ENCODE measurements around the gene CTSZ. TPM values are rescaled to one million over a fixed set of nuclear protein-coding genes. Genes with fewer than 3 reads are reported as not detected.
"Not testable (repeated sequence)": the region's sequence is repeated elsewhere in the genome, so short reads cannot be mapped to it uniquely, and the experiment has no call there.

The CTSZ gene
- total and polyA plus RNA-seq, 2 experiments from 2014 or later, result 13.5 to 391 TPM

DNA sequence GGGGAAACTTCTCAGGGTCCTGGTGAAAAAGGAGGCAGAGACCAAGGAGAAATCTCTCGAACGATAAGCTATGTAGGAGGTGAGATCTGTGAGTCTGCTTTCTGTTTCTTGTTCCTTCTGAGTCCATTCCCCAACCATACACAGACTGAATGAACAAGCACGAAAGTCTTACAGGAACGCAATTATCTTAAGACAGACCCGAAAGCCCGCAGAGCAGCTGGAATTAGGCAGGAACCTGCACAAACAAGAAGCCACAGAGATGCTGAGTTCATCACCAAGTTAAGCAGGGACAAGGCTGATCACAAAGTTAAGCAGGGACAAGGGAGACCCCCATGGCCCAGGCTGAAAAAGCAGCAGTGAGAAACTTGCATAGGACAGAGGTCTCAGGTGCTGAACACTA is 47.4 kb downstream of the CTSZ start:
- H3K4me3 ChIP-seq, result no peak overlapping the region
- DNase-seq, result no peak
- in situ Hi-C loops (cut with MboI), result no loop called here
- no peaks in the 10 kb centered on the region for H4K20me1 ChIP-seq (ENCODE audit: insufficient read depth)
- no peak overlapping the region for H3K4me2 ChIP-seq (ENCODE audit: unreplicated experiment)
- no peaks in the 10 kb centered on the region for H3K9me2 ChIP-seq (ENCODE audit: insufficient read depth)
- H3F3A ChIP-seq (ENCODE audit: insufficient read depth), result no peaks in the 10 kb centered on the region
- TF ChIP-seq EZH2phosphoT487 (IDR thresholded peaks at IDR 0.05; ENCODE audit: insufficient read depth, low read depth) (no peak), EZH2 (IDR thresholded peaks at IDR 0.05; ENCODE audit: insufficient read depth, poor library complexity, severe bottlenecking) (no peak)
- H3K27ac ChIP-seq, result no peak overlapping the region
- no peaks in the 10 kb centered on the region for H3K79me2 ChIP-seq (ENCODE audit: insufficient read depth)
- H2AFZ ChIP-seq, result no peak overlapping the region
- WGBS, 2 experiments (ENCODE audit: low coverage in 1 of 2, low lambda C conversion rate in 2 of 2, missing lambda C conversion rate in 2 of 2), result 66 to 84% methylated on average over 6 of the region's 6 CpGs
- no peak overlapping the region for H3K9ac ChIP-seq
- H3K27me3 ChIP-seq (replicated peaks; ENCODE audit: insufficient read depth), result peaks cover 10% of the 10 kb centered on the region
- no peaks in the 10 kb centered on the region for H3K36me3 ChIP-seq (ENCODE audit: low read depth)
- no peaks in the 10 kb centered on the region for H3K4me1 ChIP-seq (ENCODE audit: insufficient read depth)
- no peaks in the 10 kb centered on the region for H3K9me3 ChIP-seq (ENCODE audit: low read depth)

DNA sequence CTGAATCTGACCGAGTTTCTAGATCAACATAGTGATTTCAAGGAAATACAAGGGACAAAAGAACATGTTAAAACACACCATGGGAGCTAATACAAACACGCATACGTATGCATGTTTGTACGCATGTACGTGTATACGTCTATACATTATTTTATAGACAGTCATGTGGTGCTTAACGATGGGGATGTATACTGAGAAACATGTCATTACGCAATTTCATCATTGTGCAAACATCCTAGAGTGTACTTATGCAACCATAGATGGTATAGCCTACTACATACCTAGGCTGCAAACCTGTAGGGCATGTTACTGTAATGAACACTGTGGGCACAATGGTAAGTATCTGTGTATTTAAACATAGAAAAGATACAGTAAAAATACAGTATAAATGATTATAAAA is 51.0 kb downstream of the CTSZ start:
- 76 to 77% methylated on average over 8 of the region's 8 CpGs for WGBS, 2 experiments (ENCODE audit: low coverage in 1 of 2, low lambda C conversion rate in 2 of 2, missing lambda C conversion rate in 2 of 2)
- H3K9me3 ChIP-seq (ENCODE audit: low read depth), result no peaks in the 10 kb centered on the region
- H3F3A ChIP-seq (ENCODE audit: insufficient read depth), result no peaks in the 10 kb centered on the region
- H3K4me1 ChIP-seq (ENCODE audit: insufficient read depth), result no peaks in the 10 kb centered on the region
- H3K79me2 ChIP-seq (ENCODE audit: insufficient read depth), result no peaks in the 10 kb centered on the region
- no peak for DNase-seq
- no peak overlapping the region for H3K27ac ChIP-seq
- H3K4me2 ChIP-seq (ENCODE audit: unreplicated experiment), result no peak overlapping the region
- no peaks in the 10 kb centered on the region for H3K9me2 ChIP-seq (ENCODE audit: insufficient read depth)
- H3K27me3 ChIP-seq (replicated peaks; ENCODE audit: insufficient read depth), result peaks cover 6% of the 10 kb centered on the region; the same call in 1 of the 2 replicates
- in situ Hi-C loops (cut with MboI), result no loop called here
- H3K36me3 ChIP-seq (ENCODE audit: low read depth), result no peaks in the 10 kb centered on the region
- H4K20me1 ChIP-seq (ENCODE audit: insufficient read depth), result no peaks in the 10 kb centered on the region
- H3K9ac ChIP-seq, result no peak overlapping the region
- TF ChIP-seq EZH2 (IDR thresholded peaks at IDR 0.05; ENCODE audit: insufficient read depth, poor library complexity, severe bottlenecking) (no peak), EZH2phosphoT487 (IDR thresholded peaks at IDR 0.05; ENCODE audit: insufficient read depth, low read depth) (no peak)
- no peak overlapping the region for H3K4me3 ChIP-seq
- H2AFZ ChIP-seq, result no peak overlapping the region

DNA sequence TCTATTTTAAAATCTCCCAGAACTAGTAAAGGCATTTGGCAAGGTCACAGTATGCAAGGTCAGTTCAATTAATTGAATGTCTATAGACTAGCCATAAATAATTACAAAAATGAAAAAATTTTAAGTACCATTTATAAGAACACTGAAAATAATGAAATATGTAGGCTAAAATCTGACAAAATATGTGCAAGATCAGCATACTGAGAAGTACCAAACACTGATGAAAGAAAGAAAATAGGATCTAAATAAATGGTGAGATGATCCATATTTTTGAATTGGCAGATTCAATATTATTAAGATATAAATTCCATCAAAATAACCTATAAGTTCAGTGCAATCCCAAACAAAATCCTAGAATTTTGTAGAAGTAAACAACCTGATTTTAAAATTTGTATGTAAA is 54.0 kb downstream of the CTSZ start:
- Histone ChIP-seq H3K9ac (no peak overlapping the region), H3K27me3 (replicated peaks; ENCODE audit: insufficient read depth) (peaks cover 6% of the 10 kb centered on the region; the same call in 1 of the 2 replicates), H3K9me3 (ENCODE audit: low read depth) (no peaks in the 10 kb centered on the region), H3F3A (ENCODE audit: insufficient read depth) (no peaks in the 10 kb centered on the region), H4K20me1 (ENCODE audit: insufficient read depth) (no peaks in the 10 kb centered on the region), H3K27ac (no peak overlapping the region), H3K9me2 (ENCODE audit: insufficient read depth) (no peaks in the 10 kb centered on the region), H3K4me1 (ENCODE audit: insufficient read depth) (no peaks in the 10 kb centered on the region), H3K79me2 (ENCODE audit: insufficient read depth) (no peaks in the 10 kb centered on the region), H3K4me3 (no peak overlapping the region), H3K4me2 (ENCODE audit: unreplicated experiment) (no peak overlapping the region), H3K36me3 (ENCODE audit: low read depth) (no peaks in the 10 kb centered on the region), H2AFZ (no peak overlapping the region)
- no peak for TF ChIP-seq EZH2 (IDR thresholded peaks at IDR 0.05; ENCODE audit: insufficient read depth, poor library complexity, severe bottlenecking)
- no peak for TF ChIP-seq EZH2phosphoT487 (IDR thresholded peaks at IDR 0.05; ENCODE audit: insufficient read depth, low read depth)
- in situ Hi-C loops (cut with MboI), result no loop called here
- no peak for DNase-seq

DNA sequence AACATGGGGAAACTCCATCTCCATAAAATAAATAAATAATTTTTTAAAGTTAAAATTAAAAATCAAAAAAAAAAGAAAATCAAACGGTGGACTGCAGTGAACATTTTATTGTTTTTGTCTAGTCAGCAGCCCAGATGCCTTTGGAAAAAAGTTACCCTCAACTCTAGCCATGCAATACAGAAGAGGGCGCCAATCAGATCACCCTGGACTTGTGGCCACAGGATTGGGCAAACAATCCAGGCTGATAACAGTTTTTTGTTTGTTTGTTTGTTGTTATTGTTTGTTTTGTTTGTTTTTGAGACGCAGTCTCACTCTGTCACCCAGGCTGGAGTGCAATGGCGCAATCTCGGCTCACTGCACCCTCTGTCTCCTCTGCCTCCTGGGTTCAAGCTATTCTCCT is 56.5 kb downstream of the CTSZ start:
- Histone ChIP-seq H3K4me2 (ENCODE audit: unreplicated experiment) (no peak overlapping the region), H4K20me1 (ENCODE audit: insufficient read depth) (no peaks in the 10 kb centered on the region), H3F3A (ENCODE audit: insufficient read depth) (no peaks in the 10 kb centered on the region), H3K27me3 (replicated peaks; ENCODE audit: insufficient read depth) (peaks cover 12% of the 10 kb centered on the region; the same call in 1 of the 2 replicates), H3K36me3 (ENCODE audit: low read depth) (no peaks in the 10 kb centered on the region), H3K9ac (no peak overlapping the region), H3K4me1 (ENCODE audit: insufficient read depth) (no peaks in the 10 kb centered on the region), H3K9me3 (ENCODE audit: low read depth) (no peaks in the 10 kb centered on the region), H3K9me2 (ENCODE audit: insufficient read depth) (no peaks in the 10 kb centered on the region), H3K27ac (no peak overlapping the region), H2AFZ (no peak overlapping the region), H3K79me2 (ENCODE audit: insufficient read depth) (no peaks in the 10 kb centered on the region), H3K4me3 (no peak overlapping the region)
- in situ Hi-C loops (cut with MboI), result no loop called here
- no peak for TF ChIP-seq EZH2phosphoT487 (IDR thresholded peaks at IDR 0.05; ENCODE audit: insufficient read depth, low read depth)
- no peak for TF ChIP-seq EZH2 (IDR thresholded peaks at IDR 0.05; ENCODE audit: insufficient read depth, poor library complexity, severe bottlenecking)
- 70 to 71% methylated on average over 5 of the region's 5 CpGs for WGBS, 2 experiments (ENCODE audit: low coverage in 1 of 2, low lambda C conversion rate in 2 of 2, missing lambda C conversion rate in 2 of 2)
- no peak for DNase-seq

DNA sequence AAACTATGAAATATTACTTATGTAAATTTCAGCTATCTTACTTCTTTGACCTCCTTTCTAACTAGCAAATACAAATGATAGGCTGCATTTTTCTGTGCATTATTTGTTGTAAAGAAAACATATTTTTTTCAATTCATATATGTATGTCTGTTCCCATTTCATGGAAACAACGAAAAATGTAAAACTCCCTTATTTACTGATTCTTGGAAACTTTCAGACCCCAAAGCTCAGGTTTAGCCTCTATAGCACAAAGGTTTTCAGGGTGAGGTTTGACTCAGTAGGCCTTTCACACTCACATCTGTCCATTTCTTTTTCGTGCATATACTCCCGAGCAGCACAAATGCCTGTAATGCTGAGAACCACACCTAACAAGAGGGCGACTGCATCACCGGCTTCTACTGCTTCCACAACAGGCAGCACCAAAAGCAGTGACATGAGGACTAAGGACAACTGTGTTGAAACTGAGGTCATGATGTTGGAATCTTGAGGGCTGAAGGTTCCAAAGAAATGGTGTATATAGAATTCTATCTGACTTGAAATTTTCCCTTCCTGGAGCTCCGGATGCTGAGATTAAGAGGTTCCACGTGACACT is 59.2 kb downstream of the CTSZ start:
- H3K9ac ChIP-seq; H3K9me2 ChIP-seq (ENCODE audit: insufficient read depth); H3K9me3 ChIP-seq (ENCODE audit: low read depth); H3F3A ChIP-seq (ENCODE audit: insufficient read depth); H3K27ac ChIP-seq; H3K4me3 ChIP-seq; H2AFZ ChIP-seq; in situ Hi-C loops (cut with MboI); H4K20me1 ChIP-seq (ENCODE audit: insufficient read depth); H3K79me2 ChIP-seq (ENCODE audit: insufficient read depth); H3K36me3 ChIP-seq (ENCODE audit: low read depth); H3K4me1 ChIP-seq (ENCODE audit: insufficient read depth); H3K4me2 ChIP-seq (ENCODE audit: unreplicated experiment); DNase-seq: not testable (repeated sequence)
- H3K27me3 ChIP-seq (replicated peaks; ENCODE audit: insufficient read depth), result peaks cover 13% of the 10 kb centered on the region; the same call in 1 of the 2 replicates
- WGBS, 2 experiments (ENCODE audit: low coverage in 1 of 2, low lambda C conversion rate in 2 of 2, missing lambda C conversion rate in 2 of 2), result 49 to 57% methylated on average over 7 of the region's 7 CpGs
